OCI-LY1 (cell line): ENCODE results near the gene TMEM247.

Experiments used
- CTCF ChIP-seq: fragments of 200-600 bp; sonication (generic), shearing (Covaris generic); IDR thresholded peaks from 2 replicates; pipeline ENCODE4 v1.5.1; 2017; ENCODE audit warnings: mild to moderate bottlenecking, antibody characterized with exemption, low read length, moderate library complexity, mixed read lengths
- EZH2 ChIP-seq: fragments of 200-600 bp; sonication (generic), shearing (Covaris generic); IDR thresholded peaks from 2 replicates; pipeline ENCODE4 v1.8.0; 2017; ENCODE audit warnings: borderline replicate concordance, mixed run types, mild to moderate bottlenecking, antibody characterized with exemption, low read length, moderate library complexity, mixed read lengths

GRCh38 chr2:46485002-46485401, 5.6 kb downstream of the TMEM247 start:
- TF ChIP-seq CTCF (no peak), EZH2 (no peak)
